Kidney capillary endothelial cell (primary cell): ENCODE data around the gene PRM3.

Experiments used
- DNase-seq: peaks from one replicate; pipeline ENCODE4 v3.0.0-alpha.2; 2018; ENCODE audit warnings: low spot score

The PRM3 gene

DNA sequence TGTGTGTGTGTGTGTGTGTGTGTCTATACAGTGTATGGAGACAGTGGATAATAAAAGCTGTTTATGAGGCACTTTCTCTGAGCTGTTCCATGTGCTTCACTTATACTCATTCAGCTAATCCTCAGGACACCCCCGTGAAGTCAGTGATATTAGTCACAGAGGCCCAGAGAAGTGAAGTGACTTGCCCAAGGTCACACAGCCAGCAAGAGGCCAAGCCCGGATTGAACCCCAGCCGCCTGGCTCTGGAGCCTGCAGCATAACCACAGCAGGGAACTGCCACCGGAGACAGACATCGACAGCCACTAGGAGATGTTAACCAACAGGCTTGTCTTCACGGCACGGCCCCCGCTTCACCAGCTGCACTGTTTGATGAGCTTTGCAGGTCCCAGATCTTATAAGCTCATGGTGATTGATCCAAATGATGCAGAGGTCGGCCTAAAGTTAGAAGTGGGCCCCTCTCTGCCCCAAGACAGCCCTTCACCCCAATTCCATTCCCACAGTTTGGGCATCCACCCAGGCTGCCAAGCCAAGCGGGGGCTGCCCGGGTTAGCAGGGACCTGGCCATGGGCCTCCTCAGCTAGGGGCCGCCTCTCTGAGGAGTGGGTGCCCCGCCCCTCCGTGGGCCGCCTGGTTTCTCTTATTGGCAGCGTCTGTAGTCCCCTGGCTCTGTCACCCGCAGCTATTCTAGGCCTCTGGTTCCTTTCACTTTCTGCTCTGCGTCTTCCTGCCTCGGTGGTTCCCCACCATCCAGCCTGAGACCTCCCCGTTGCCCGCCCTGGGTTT, 48.3 kb downstream of the PRM3 start:
- DNase-seq: no peak

DNA sequence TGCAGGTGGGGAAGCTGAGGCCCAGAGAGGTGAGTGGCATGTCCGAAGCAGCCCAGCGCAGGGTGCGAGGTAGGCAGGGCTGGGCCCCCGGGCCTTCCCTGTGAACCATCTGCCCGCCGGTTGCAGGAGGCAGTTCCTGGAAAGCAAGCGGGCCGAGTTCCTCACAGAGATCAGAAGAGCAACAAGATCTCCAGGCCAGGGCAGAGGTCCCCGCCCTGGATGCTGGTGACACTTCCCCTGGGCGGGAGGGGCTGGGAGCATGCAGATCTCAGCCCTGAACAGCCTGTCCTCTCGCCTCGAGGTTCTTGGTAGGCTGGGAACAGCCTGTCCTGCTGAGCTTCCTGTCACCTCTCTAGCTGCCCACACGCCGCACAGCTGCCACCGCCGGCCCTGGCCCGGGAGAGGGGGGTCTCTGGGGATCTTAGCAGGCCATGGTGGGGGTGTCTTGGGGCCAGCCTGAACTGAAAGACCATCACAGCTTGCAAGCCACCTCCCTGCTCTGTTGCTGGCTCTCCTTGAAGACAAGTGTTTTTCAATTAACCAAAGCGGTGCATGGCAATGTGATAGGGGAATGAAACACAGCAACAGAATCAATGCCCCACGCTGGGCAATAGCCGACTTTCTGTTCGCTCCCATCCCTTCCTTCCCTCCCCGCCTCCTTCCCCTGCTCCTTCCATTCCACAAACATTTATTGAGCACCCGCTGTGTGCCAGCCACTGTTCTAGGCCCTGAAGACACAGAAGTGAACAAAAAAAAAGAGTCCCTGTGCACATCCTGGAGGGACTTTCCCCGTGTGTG, 49.1 kb downstream of the PRM3 start:
- DNase-seq: no peak
